Trophoblast cell (in vitro differentiated cells and primary cell): ENCODE results near the gene C6orf118.
A peak's percentile ranks its signal among the peaks of the same experiment; 100 is the strongest.

Experiments
- DNase-seq, 2 donors: peaks; one replicate each; pipeline ENCODE4 v3.0.0-alpha.2; 2016
- H2AFZ ChIP-seq: 2 replicates; pipeline ENCODE4 v1.6.1; 2013; ENCODE audit warnings: low read length, moderate library complexity, mild to moderate bottlenecking; ENCODE audit not compliant: insufficient read depth, poor library complexity
- H2AK5ac ChIP-seq: 2 replicates; pipeline ENCODE4 v1.6.1; 2013; ENCODE audit warnings: mild to moderate bottlenecking, low read length
- H2BK120ac ChIP-seq: 2 replicates; pipeline ENCODE4 v1.6.1; 2013; ENCODE audit warnings: low read length, mild to moderate bottlenecking, moderate library complexity; ENCODE audit not compliant: insufficient read depth, poor library complexity
- H2BK12ac ChIP-seq: 2 replicates; pipeline ENCODE4 v1.6.1; 2013; ENCODE audit warnings: mild to moderate bottlenecking, low read length, moderate library complexity
- H2BK5ac ChIP-seq: 2 replicates; pipeline ENCODE4 v1.6.1; 2013; ENCODE audit warnings: low read length, low read depth, moderate library complexity, mild to moderate bottlenecking; ENCODE audit not compliant: poor library complexity
- H3K14ac ChIP-seq: 2 replicates; pipeline ENCODE4 v1.6.1; 2013; ENCODE audit warnings: mild to moderate bottlenecking, low read length
- H3K18ac ChIP-seq: 2 replicates; pipeline ENCODE4 v1.6.1; 2013; ENCODE audit warnings: mild to moderate bottlenecking, low read length
- H3K23ac ChIP-seq: 2 replicates; pipeline ENCODE4 v1.6.1; 2013; ENCODE audit warnings: low read length
- H3K27ac ChIP-seq: 2 replicates; pipeline ENCODE4 v1.5.1; 2013; ENCODE audit warnings: low read depth, mild to moderate bottlenecking, inconsistent platforms, low read length, moderate library complexity
- H3K27me3 ChIP-seq: 2 replicates; pipeline ENCODE4 v1.6.1; 2013; ENCODE audit warnings: inconsistent platforms, mild to moderate bottlenecking, low read length, moderate library complexity; ENCODE audit not compliant: insufficient read depth
- H3K36me3 ChIP-seq, 2 experiments: 1 replicate in 1 of 2; 2 replicates in 1 of 2; pipeline ENCODE4 v1.6.1; 2013; ENCODE audit warnings: low read length in 2 of 2, mild to moderate bottlenecking in 2 of 2, moderate library complexity in 1 of 2; ENCODE audit not compliant: insufficient read depth in 2 of 2, control insufficient read depth in 1 of 2
- H3K4ac ChIP-seq: 2 replicates; pipeline ENCODE4 v1.6.1; 2013; ENCODE audit warnings: low read depth, mild to moderate bottlenecking, low read length, moderate library complexity
- H3K4me1 ChIP-seq, 2 experiments: 1 replicate in 1 of 2; 2 replicates in 1 of 2; pipeline ENCODE4 v1.6.1; 2013; ENCODE audit warnings: low read length in 2 of 2, mild to moderate bottlenecking in 2 of 2, moderate library complexity in 1 of 2; ENCODE audit not compliant: insufficient read depth in 2 of 2, control insufficient read depth in 1 of 2
- H3K4me2 ChIP-seq: 2 replicates; pipeline ENCODE4 v1.6.1; 2013; ENCODE audit warnings: inconsistent platforms, mild to moderate bottlenecking, low read length, moderate library complexity
- H3K4me3 ChIP-seq: 2 replicates; pipeline ENCODE4 v1.5.1; 2013; ENCODE audit warnings: mild to moderate bottlenecking, low read depth, low read length, inconsistent platforms
- H3K79me1 ChIP-seq: one replicate; pipeline ENCODE4 v1.6.1; 2013; ENCODE audit warnings: low read length
- H3K79me2 ChIP-seq: 2 replicates; pipeline ENCODE4 v1.6.1; 2013; ENCODE audit warnings: low read length, mild to moderate bottlenecking; ENCODE audit not compliant: control insufficient read depth, insufficient read depth, poor library complexity
- H3K9ac ChIP-seq: 2 replicates; pipeline ENCODE4 v1.6.1; 2013; ENCODE audit warnings: mild to moderate bottlenecking, low read length
- H3K9me3 ChIP-seq: 2 replicates; pipeline ENCODE4 v1.6.1; 2013; ENCODE audit warnings: low read depth, mild to moderate bottlenecking, control low read depth, inconsistent platforms, low read length; ENCODE audit not compliant: insufficient read depth
- H4K12ac ChIP-seq: 2 replicates; pipeline ENCODE4 v1.6.1; 2013; ENCODE audit warnings: low read depth, mild to moderate bottlenecking, low read length, moderate library complexity
- H4K8ac ChIP-seq: 2 replicates; pipeline ENCODE4 v1.6.1; 2013; ENCODE audit warnings: low read depth, mild to moderate bottlenecking, low read length, moderate library complexity
- H4K91ac ChIP-seq: one replicate; pipeline ENCODE4 v1.6.1; 2013; ENCODE audit warnings: low read depth, mild to moderate bottlenecking, low read length, moderate library complexity
- WGBS: extraction: QIAGEN DNeasy Blood & Tissue Kit; methylation state at CpG from one replicate; pipeline ENCODE4 v1.1.7; 2013; ENCODE audit warnings: missing lambda C conversion rate; ENCODE audit not compliant: insufficient read length, insufficient coverage; ENCODE audit errors: extremely low coverage; 5-methylcytosine and 5-hydroxymethylcytosine counted together

Gene C6orf118

GRCh38 chr6:165321555-165322145 lies 12.2 kb upstream of the C6orf118 start:
- Histone ChIP-seq H2AK5ac (no peak overlapping the region), H3K23ac (no peak overlapping the region)

GRCh38 chr6:165321150-165321549 lies 11.7 kb upstream of the C6orf118 start:
- Histone ChIP-seq H3K79me1 (no peaks in the 10 kb centered on the region), H3K9ac (no peak overlapping the region), H2BK120ac (no peak overlapping the region), H2BK5ac (no peak overlapping the region), H3K23ac (no peak overlapping the region), H3K4me3 (no peak overlapping the region), H4K91ac (no peak overlapping the region), H3K18ac (no peak overlapping the region), H4K8ac (no peak overlapping the region), H2AK5ac (no peak overlapping the region), H3K9me3 (peaks cover 6% of the 10 kb centered on the region), H3K36me3 (no peaks in the 10 kb centered on the region), H3K79me2 (no peaks in the 10 kb centered on the region), H3K14ac (no peak overlapping the region), H2AFZ (no peak overlapping the region), H3K4ac (no peak overlapping the region), H4K12ac (no peak overlapping the region), H3K27me3 (no peaks in the 10 kb centered on the region), H2BK12ac (no peak overlapping the region), H3K4me1 (no peaks in the 10 kb centered on the region), H3K4me2 (no peak overlapping the region), H3K27ac (no peak overlapping the region)
- WGBS = no CpG with 5 or more reads among the region's 3 CpGs
- DNase-seq = no peak

More at GRCh38 chr6:165321555-165322145, 12.2 kb upstream of the C6orf118 start:
- Histone ChIP-seq H2BK5ac (no peak overlapping the region), H4K91ac (no peak overlapping the region), H3K27ac (no peak overlapping the region), H3K14ac (no peak overlapping the region), H3K27me3 (no peaks in the 10 kb centered on the region), H4K8ac (no peak overlapping the region), H2BK120ac (no peak overlapping the region), H3K36me3 (no peaks in the 10 kb centered on the region), H3K9me3 (peaks cover 6% of the 10 kb centered on the region), H3K79me2 (no peaks in the 10 kb centered on the region), H3K4me2 (no peak overlapping the region), H3K4me1 (no peaks in the 10 kb centered on the region), H2AFZ (no peak overlapping the region), H3K18ac (no peak overlapping the region), H2BK12ac (no peak overlapping the region), H3K79me1 (no peaks in the 10 kb centered on the region), H4K12ac (no peak overlapping the region), H3K4ac (no peak overlapping the region), H3K9ac (no peak overlapping the region), H3K4me3 (no peak overlapping the region)
- DNase-seq = peak; percentile 84 to 85
- WGBS = no CpG with 5 or more reads among the region's 1 CpG

GRCh38 chr6:165317723-165318122 lies 8.3 kb upstream of the C6orf118 start:
- Histone ChIP-seq H3K79me1 (no peaks in the 10 kb centered on the region), H3K4me2 (no peak overlapping the region), H3K4ac (no peak overlapping the region), H3K27ac (no peak overlapping the region), H3K18ac (no peak overlapping the region), H3K14ac (no peak overlapping the region), H3K4me3 (no peak overlapping the region), H3K9ac (no peak overlapping the region), H3K36me3 (no peaks in the 10 kb centered on the region), H3K27me3 (no peaks in the 10 kb centered on the region), H2BK5ac (no peak overlapping the region), H3K4me1 (no peaks in the 10 kb centered on the region), H4K8ac (no peak overlapping the region), H3K9me3 (peaks cover 6% of the 10 kb centered on the region), H2AFZ (no peak overlapping the region), H2AK5ac (no peak overlapping the region), H4K12ac (no peak overlapping the region), H3K79me2 (no peaks in the 10 kb centered on the region), H2BK120ac (no peak overlapping the region), H4K91ac (no peak overlapping the region), H3K23ac (no peak overlapping the region), H2BK12ac (no peak overlapping the region)
- DNase-seq = no peak
- no CpG with 5 or more reads among the region's 14 CpGs for WGBS

GRCh38 chr6:165306955-165307354 lies 2.5 kb downstream of the C6orf118 start:
- no peak overlapping the region for H2BK120ac ChIP-seq
- H3K4ac ChIP-seq = no peak overlapping the region
- H3K36me3 ChIP-seq = no peaks in the 10 kb centered on the region
- no peaks in the 10 kb centered on the region for H3K27me3 ChIP-seq
- no peaks in the 10 kb centered on the region for H3K79me2 ChIP-seq
- no peak overlapping the region for H2BK5ac ChIP-seq
- no peak overlapping the region for H3K4me2 ChIP-seq
- H3K4me1 ChIP-seq = peaks cover 0 to 2% of the 10 kb centered on the region in 2 experiments
- H4K91ac ChIP-seq = no peak overlapping the region
- H3K18ac ChIP-seq = no peak overlapping the region
- H3K4me3 ChIP-seq = no peak overlapping the region
- H2BK12ac ChIP-seq = no peak overlapping the region
- H3K79me1 ChIP-seq = no peaks in the 10 kb centered on the region
- no peak overlapping the region for H3K9ac ChIP-seq
- H2AFZ ChIP-seq = no peak overlapping the region
- no peak for DNase-seq
- no peak overlapping the region for H3K27ac ChIP-seq
- H2AK5ac ChIP-seq = no peak overlapping the region
- H3K9me3 ChIP-seq = no peaks in the 10 kb centered on the region
- no peak overlapping the region for H4K12ac ChIP-seq
- H3K23ac ChIP-seq = no peak overlapping the region
- no CpG with 5 or more reads among the region's 3 CpGs for WGBS
- no peak overlapping the region for H4K8ac ChIP-seq
- no peak overlapping the region for H3K14ac ChIP-seq
